Measurements from ENCODE around the gene CCDC167.

DNA sequence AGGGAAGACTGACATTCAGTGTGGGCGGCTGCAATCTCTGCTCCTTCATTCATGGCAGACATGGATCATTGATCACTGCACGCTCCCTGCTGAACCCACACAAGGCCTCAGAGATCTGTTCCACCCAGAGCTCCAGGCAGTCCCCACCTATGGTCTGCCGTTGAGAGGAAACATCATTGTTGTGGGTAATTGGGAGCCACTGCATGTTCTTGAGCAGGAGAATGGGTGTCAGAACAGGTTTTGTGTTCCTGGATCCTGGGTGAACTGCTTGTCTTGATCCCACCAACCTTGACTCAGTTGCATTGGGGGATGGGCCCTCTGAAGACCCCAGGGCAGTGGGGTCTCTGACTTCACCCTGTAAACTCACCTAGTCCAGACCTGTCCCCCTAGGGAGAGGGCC is 23.1 kb upstream of the CCDC167 start:
- TF ChIP-seq EZH2 (IDR thresholded peaks at IDR 0.05; ENCODE audit: borderline replicate concordance, insufficient read depth, low read length, poor library complexity, severe bottlenecking) (no peak), POLR2AphosphoS5 (IDR thresholded peaks at IDR 0.05) (no peak), CTCF (IDR thresholded peaks at IDR 0.05; ENCODE audit: poor library complexity, severe bottlenecking) (no peak), EP300 (conservative IDR thresholded peaks at IDR 0.05; ENCODE audit: poor library complexity, severe bottlenecking) (no peak), SMC3 (conservative IDR thresholded peaks at IDR 0.05; ENCODE audit: poor library complexity) (no peak), TAF1 (IDR thresholded peaks at IDR 0.05; ENCODE audit: low read depth) (no peak), MXI1 (conservative IDR thresholded peaks at IDR 0.05; ENCODE audit: poor library complexity, severe bottlenecking) (no peak), RAD21 (conservative IDR thresholded peaks at IDR 0.05) (no peak)
- TF ChIP-seq, protein P1, sequence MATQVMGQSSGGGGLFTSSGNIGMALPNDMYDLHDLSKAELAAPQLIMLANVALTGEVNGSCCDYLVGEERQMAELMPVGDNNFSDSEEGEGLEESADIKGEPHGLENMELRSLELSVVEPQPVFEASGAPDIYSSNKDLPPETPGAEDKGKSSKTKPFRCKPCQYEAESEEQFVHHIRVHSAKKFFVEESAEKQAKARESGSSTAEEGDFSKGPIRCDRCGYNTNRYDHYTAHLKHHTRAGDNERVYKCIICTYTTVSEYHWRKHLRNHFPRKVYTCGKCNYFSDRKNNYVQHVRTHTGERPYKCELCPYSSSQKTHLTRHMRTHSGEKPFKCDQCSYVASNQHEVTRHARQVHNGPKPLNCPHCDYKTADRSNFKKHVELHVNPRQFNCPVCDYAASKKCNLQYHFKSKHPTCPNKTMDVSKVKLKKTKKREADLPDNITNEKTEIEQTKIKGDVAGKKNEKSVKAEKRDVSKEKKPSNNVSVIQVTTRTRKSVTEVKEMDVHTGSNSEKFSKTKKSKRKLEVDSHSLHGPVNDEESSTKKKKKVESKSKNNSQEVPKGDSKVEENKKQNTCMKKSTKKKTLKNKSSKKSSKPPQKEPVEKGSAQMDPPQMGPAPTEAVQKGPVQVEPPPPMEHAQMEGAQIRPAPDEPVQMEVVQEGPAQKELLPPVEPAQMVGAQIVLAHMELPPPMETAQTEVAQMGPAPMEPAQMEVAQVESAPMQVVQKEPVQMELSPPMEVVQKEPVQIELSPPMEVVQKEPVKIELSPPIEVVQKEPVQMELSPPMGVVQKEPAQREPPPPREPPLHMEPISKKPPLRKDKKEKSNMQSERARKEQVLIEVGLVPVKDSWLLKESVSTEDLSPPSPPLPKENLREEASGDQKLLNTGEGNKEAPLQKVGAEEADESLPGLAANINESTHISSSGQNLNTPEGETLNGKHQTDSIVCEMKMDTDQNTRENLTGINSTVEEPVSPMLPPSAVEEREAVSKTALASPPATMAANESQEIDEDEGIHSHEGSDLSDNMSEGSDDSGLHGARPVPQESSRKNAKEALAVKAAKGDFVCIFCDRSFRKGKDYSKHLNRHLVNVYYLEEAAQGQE (IDR thresholded peaks at IDR 0.05; ENCODE audit: borderline replicate concordance) = no peak

All from neural cell (in vitro differentiated cells).